Loucy (cell line): ENCODE measurements around the gene SUPT6H.

Experiments
- H2AFZ ChIP-seq: fragments of 200-600 bp; sonication (generic); 2 replicates; pipeline ENCODE4 v1.6.0; 2016; ENCODE audit warnings: antibody characterized with exemption, mild to moderate bottlenecking, low read length, moderate library complexity
- H3F3A ChIP-seq: fragments of 200-600 bp; 2 replicates; pipeline ENCODE4 v1.6.0; 2016; ENCODE audit warnings: antibody characterized with exemption, low read depth, mild to moderate bottlenecking
- H3K27me3 ChIP-seq: fragments of 200-600 bp; sonication (generic); 2 replicates; pipeline ENCODE4 v1.6.1; 2014; ENCODE audit warnings: low read length, mild to moderate bottlenecking; ENCODE audit not compliant: insufficient read depth, poor library complexity, severe bottlenecking
- H3K36me3 ChIP-seq: fragments of 200-600 bp; sonication (generic); 2 replicates; pipeline ENCODE4 v1.6.1; 2016; ENCODE audit warnings: low read length; ENCODE audit not compliant: insufficient read depth
- H3K4me1 ChIP-seq: fragments of 200-600 bp; sonication (generic); 2 replicates; pipeline ENCODE4 v1.5.1; 2014; ENCODE audit warnings: low read length, mild to moderate bottlenecking; ENCODE audit not compliant: insufficient read depth, poor library complexity, severe bottlenecking
- H3K4me2 ChIP-seq: fragments of 200-600 bp; sonication (generic); 2 replicates; pipeline ENCODE4 v1.6.0; 2014; ENCODE audit warnings: antibody characterized with exemption, low read length, low read depth, mild to moderate bottlenecking; ENCODE audit not compliant: poor library complexity, severe bottlenecking
- H3K4me3 ChIP-seq: fragments of 200-600 bp; sonication (generic); 2 replicates; pipeline ENCODE4 v1.5.1; 2014; ENCODE audit warnings: low read length, mild to moderate bottlenecking, mixed read lengths; ENCODE audit not compliant: poor library complexity, severe bottlenecking
- H3K79me2 ChIP-seq: fragments of 200-600 bp; sonication (generic); 2 replicates; pipeline ENCODE4 v1.6.1; 2014; ENCODE audit warnings: low read length; ENCODE audit not compliant: insufficient read depth
- H3K9ac ChIP-seq: fragments of 200-600 bp; sonication (generic); 2 replicates; pipeline ENCODE4 v1.6.0; 2014; ENCODE audit warnings: mild to moderate bottlenecking, low read depth, low read length, moderate library complexity; ENCODE audit not compliant: poor library complexity, severe bottlenecking
- H3K9me2 ChIP-seq: fragments of 200-600 bp; sonication (generic); replicated peaks from 2 replicates; pipeline ENCODE4 v1.6.1; 2016; ENCODE audit warnings: low read depth, low read length, mixed read lengths
- H3K9me3 ChIP-seq: fragments of 200-600 bp; sonication (generic); 2 replicates; pipeline ENCODE4 v1.6.1; 2014; ENCODE audit warnings: mild to moderate bottlenecking, antibody characterized with exemption, low read length, low read depth; ENCODE audit not compliant: insufficient read depth
- H4K20me1 ChIP-seq: fragments of 200-600 bp; sonication (generic); 2 replicates; pipeline ENCODE4 v1.6.0; 2014; ENCODE audit warnings: antibody characterized with exemption, low read length, mild to moderate bottlenecking; ENCODE audit not compliant: insufficient read depth, poor library complexity, severe bottlenecking
- CTCF ChIP-seq: fragments of 200-600 bp; sonication (generic); conservative IDR thresholded peaks from 2 replicates; pipeline ENCODE4 v1.5.1; 2014; ENCODE audit warnings: mild to moderate bottlenecking, antibody characterized with exemption, low read length
- EZH2phosphoT487 ChIP-seq: fragments of 200-600 bp; IDR thresholded peaks from 2 replicates; pipeline ENCODE4 v1.6.1; 2018; ENCODE audit warnings: antibody characterized with exemption, mild to moderate bottlenecking, moderate library complexity, borderline replicate concordance

The SUPT6H gene

GRCh38 chr17:28686296-28686695 lies 24.3 kb downstream of the SUPT6H start:
- no peaks in the 10 kb centered on the region for H3K79me2 ChIP-seq
- H3K36me3 ChIP-seq = peaks cover 95% of the 10 kb centered on the region
- TF ChIP-seq CTCF (no peak), EZH2phosphoT487 (no peak)
- no peaks in the 10 kb centered on the region for H3F3A ChIP-seq
- H3K9ac ChIP-seq = no peak overlapping the region
- H3K9me2 ChIP-seq = no peaks in the 10 kb centered on the region
- H2AFZ ChIP-seq = no peak overlapping the region
- H3K27me3 ChIP-seq = no peaks in the 10 kb centered on the region
- no peaks in the 10 kb centered on the region for H3K9me3 ChIP-seq
- H3K4me1 ChIP-seq = no peaks in the 10 kb centered on the region
- H4K20me1 ChIP-seq = no peaks in the 10 kb centered on the region
- H3K4me2 ChIP-seq = no peak overlapping the region
- no peak overlapping the region for H3K4me3 ChIP-seq

GRCh38 chr17:28688481-28688880 lies 26.5 kb downstream of the SUPT6H start:
- Histone ChIP-seq H3K79me2 (no peaks in the 10 kb centered on the region), H3F3A (no peaks in the 10 kb centered on the region), H3K4me2 (no peak overlapping the region), H3K9me2 (no peaks in the 10 kb centered on the region), H3K36me3 (peaks cover 77% of the 10 kb centered on the region), H3K27me3 (no peaks in the 10 kb centered on the region), H3K9me3 (no peaks in the 10 kb centered on the region), H3K4me3 (no peak overlapping the region), H3K4me1 (no peaks in the 10 kb centered on the region), H3K9ac (no peak overlapping the region), H4K20me1 (no peaks in the 10 kb centered on the region), H2AFZ (no peak overlapping the region)
- TF ChIP-seq EZH2phosphoT487 (no peak), CTCF (no peak)

- Histone ChIP-seq H3K4me3 (no peak overlapping the region), H3K27me3 (no peaks in the 10 kb centered on the region), H3F3A (no peaks in the 10 kb centered on the region), H3K9me3 (no peaks in the 10 kb centered on the region), H3K4me2 (no peak overlapping the region), H3K9ac (no peak overlapping the region), H3K79me2 (no peaks in the 10 kb centered on the region), H2AFZ (no peak overlapping the region), H3K36me3 (peaks cover 80% of the 10 kb centered on the region), H3K9me2 (no peaks in the 10 kb centered on the region), H3K4me1 (no peaks in the 10 kb centered on the region), H4K20me1 (no peaks in the 10 kb centered on the region)
- TF ChIP-seq CTCF (no peak), EZH2phosphoT487 (no peak)
These were observed 27.0 kb downstream of the SUPT6H start for GRCh38 chr17:28689011-28689410.
